Neuron (in vitro differentiated cells): ENCODE data around the gene NCOA7.

Experiments
- H2AFZ ChIP-seq: one replicate; pipeline ENCODE4 v1.6.1; 2013; ENCODE audit warnings: low read depth, mild to moderate bottlenecking, inconsistent platforms, low read length, moderate library complexity
- H3K27me3 ChIP-seq: one replicate; pipeline ENCODE4 v1.6.1; 2013; ENCODE audit warnings: low read length; ENCODE audit not compliant: insufficient read depth
- H3K36me3 ChIP-seq: one replicate; pipeline ENCODE4 v1.6.1; 2013; ENCODE audit warnings: low read length; ENCODE audit not compliant: insufficient read depth
- H3K4me1 ChIP-seq: one replicate; pipeline ENCODE4 v1.6.1; 2013; ENCODE audit warnings: low read length; ENCODE audit not compliant: insufficient read depth
- H3K4me3 ChIP-seq: 2 replicates; pipeline ENCODE4 v1.5.1; 2013; ENCODE audit warnings: mild to moderate bottlenecking, low read length, moderate library complexity
- H3K9me3 ChIP-seq: one replicate; pipeline ENCODE4 v1.6.1; 2013; ENCODE audit warnings: low read length

The NCOA7 gene

GRCh38 chr6:125852587-125852986 is 61.8 kb downstream of the NCOA7 start:
- no peak overlapping the region for H3K4me3 ChIP-seq
- H3K27me3 ChIP-seq: no peaks in the 10 kb centered on the region
- H2AFZ ChIP-seq: no peak overlapping the region
- no peaks in the 10 kb centered on the region for H3K36me3 ChIP-seq
- no peaks in the 10 kb centered on the region for H3K4me1 ChIP-seq
- H3K9me3 ChIP-seq: no peaks in the 10 kb centered on the region

DNA sequence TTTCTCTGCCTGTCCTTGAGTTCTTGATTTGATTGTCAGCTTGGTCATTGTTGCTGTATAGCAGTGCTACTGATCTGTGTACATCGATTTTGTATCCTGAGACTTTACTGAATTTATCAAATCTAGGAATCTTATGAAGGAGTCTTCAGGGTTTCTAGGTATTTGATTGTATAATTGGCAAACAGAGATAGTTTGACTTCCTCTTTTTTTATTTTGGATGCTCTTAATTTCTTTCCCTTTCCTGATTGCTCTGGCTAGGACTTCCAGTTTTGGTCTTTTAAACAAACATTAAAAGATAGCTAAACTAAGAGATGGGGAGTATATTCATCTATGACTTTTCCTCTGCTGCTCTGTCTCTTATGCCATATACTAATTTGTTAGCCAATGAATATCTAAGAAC is 62.4 kb downstream of the NCOA7 start:
- H2AFZ ChIP-seq: no peak overlapping the region
- H3K27me3 ChIP-seq: no peaks in the 10 kb centered on the region
- H3K4me3 ChIP-seq: no peak overlapping the region
- H3K9me3 ChIP-seq: no peaks in the 10 kb centered on the region
- no peaks in the 10 kb centered on the region for H3K36me3 ChIP-seq
- H3K4me1 ChIP-seq: no peaks in the 10 kb centered on the region

- no peaks in the 10 kb centered on the region for H3K36me3 ChIP-seq
- H3K4me3 ChIP-seq: no peak overlapping the region
- H3K4me1 ChIP-seq: no peaks in the 10 kb centered on the region
- no peak overlapping the region for H2AFZ ChIP-seq
- H3K9me3 ChIP-seq: no peaks in the 10 kb centered on the region
- H3K27me3 ChIP-seq: no peaks in the 10 kb centered on the region
Measured at GRCh38 chr6:125853756-125854155, 63.0 kb downstream of the NCOA7 start.

GRCh38 chr6:125854355-125854754 is 63.6 kb downstream of the NCOA7 start:
- H3K36me3 ChIP-seq: no peaks in the 10 kb centered on the region
- H3K4me1 ChIP-seq: no peaks in the 10 kb centered on the region
- no peaks in the 10 kb centered on the region for H3K9me3 ChIP-seq
- H3K27me3 ChIP-seq: no peaks in the 10 kb centered on the region
- no peak overlapping the region for H3K4me3 ChIP-seq
- no peak overlapping the region for H2AFZ ChIP-seq

DNA sequence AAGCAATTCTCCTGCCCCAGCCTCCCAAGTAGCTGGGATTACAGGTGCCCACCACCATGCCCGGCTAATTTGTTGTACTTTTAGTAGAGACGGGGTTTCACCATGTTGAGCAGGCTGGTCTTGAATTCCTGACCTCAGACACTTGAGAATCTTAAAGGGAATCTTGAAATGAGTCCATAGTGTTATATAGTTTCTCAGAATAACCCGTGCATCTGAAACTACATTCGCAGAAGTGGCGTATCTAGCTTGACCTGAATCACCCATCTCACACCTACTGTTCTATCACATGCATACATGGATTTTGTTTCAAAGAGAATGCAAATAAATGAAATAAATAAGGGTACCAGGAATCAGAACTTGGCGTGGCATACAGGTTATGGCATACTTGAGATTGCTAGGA is 65.0 kb downstream of the NCOA7 start:
- H3K27me3 ChIP-seq: no peaks in the 10 kb centered on the region
- H3K9me3 ChIP-seq: no peaks in the 10 kb centered on the region
- H2AFZ ChIP-seq: no peak overlapping the region
- no peaks in the 10 kb centered on the region for H3K36me3 ChIP-seq
- no peak overlapping the region for H3K4me3 ChIP-seq
- H3K4me1 ChIP-seq: no peaks in the 10 kb centered on the region

GRCh38 chr6:125857846-125858245 is 67.1 kb downstream of the NCOA7 start:
- Histone ChIP-seq H2AFZ (no peak overlapping the region), H3K27me3 (no peaks in the 10 kb centered on the region), H3K36me3 (no peaks in the 10 kb centered on the region), H3K9me3 (no peaks in the 10 kb centered on the region), H3K4me3 (no peak overlapping the region), H3K4me1 (no peaks in the 10 kb centered on the region)

DNA sequence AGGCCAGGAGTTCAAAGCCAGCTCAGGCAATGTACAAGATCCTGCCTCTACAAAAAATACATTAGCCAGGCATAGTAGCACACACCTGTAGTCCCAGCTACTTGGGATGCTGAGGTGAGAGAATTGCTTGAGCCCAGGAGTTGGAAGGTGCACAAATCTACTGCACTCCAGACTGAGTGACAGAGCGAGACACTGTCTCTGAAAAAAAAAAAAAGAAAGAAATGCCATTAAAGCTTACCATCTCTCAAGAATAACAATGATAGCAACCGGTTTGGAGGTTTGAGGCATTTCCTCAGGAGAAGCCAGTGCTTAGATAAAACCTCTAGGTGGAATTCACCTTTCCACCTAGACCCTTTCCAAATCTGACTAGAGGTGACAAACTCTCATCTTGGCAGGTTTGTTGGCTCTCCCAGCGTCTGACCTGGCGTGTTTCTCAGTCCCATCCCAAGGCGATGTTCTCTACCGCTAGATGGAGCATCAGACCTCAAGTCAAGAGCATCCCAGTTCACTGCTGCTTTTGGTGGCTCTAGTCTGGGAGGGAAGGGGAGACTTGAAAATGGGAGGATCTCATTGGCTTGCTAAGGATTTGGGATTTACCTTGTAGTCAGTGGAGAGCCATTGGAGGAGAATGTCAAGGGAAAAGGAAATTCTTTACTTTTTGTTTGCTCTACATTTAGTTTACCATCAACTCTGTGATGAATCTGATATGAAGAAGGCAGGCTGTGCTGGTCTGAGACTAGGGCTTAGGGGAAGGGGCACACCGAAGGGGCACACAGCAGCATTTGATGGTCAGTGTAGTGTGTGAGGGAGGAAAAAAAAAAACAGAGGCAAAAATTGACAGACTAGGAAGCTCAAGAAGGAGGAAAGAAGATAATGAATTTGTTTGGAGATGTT is 67.9 kb downstream of the NCOA7 start:
- no peaks in the 10 kb centered on the region for H3K4me1 ChIP-seq
- no peaks in the 10 kb centered on the region for H3K27me3 ChIP-seq
- H3K9me3 ChIP-seq: no peaks in the 10 kb centered on the region
- no peak overlapping the region for H3K4me3 ChIP-seq
- H2AFZ ChIP-seq: no peak overlapping the region
- H3K36me3 ChIP-seq: no peaks in the 10 kb centered on the region

GRCh38 chr6:125859727-125860126 is 69.0 kb downstream of the NCOA7 start:
- Histone ChIP-seq H3K9me3 (no peaks in the 10 kb centered on the region), H2AFZ (no peak overlapping the region), H3K4me3 (no peak overlapping the region), H3K36me3 (no peaks in the 10 kb centered on the region), H3K4me1 (no peaks in the 10 kb centered on the region), H3K27me3 (no peaks in the 10 kb centered on the region)

GRCh38 chr6:125863023-125863422 is 72.3 kb downstream of the NCOA7 start:
- Histone ChIP-seq H3K4me1 (no peaks in the 10 kb centered on the region), H3K4me3 (no peak overlapping the region), H3K27me3 (no peaks in the 10 kb centered on the region), H3K36me3 (no peaks in the 10 kb centered on the region), H3K9me3 (no peaks in the 10 kb centered on the region), H2AFZ (no peak overlapping the region)

GRCh38 chr6:125865015-125865414 is 74.3 kb downstream of the NCOA7 start:
- no peak overlapping the region for H3K4me3 ChIP-seq
- no peaks in the 10 kb centered on the region for H3K4me1 ChIP-seq
- H2AFZ ChIP-seq: no peak overlapping the region
- no peaks in the 10 kb centered on the region for H3K36me3 ChIP-seq
- no peaks in the 10 kb centered on the region for H3K27me3 ChIP-seq
- no peaks in the 10 kb centered on the region for H3K9me3 ChIP-seq

DNA sequence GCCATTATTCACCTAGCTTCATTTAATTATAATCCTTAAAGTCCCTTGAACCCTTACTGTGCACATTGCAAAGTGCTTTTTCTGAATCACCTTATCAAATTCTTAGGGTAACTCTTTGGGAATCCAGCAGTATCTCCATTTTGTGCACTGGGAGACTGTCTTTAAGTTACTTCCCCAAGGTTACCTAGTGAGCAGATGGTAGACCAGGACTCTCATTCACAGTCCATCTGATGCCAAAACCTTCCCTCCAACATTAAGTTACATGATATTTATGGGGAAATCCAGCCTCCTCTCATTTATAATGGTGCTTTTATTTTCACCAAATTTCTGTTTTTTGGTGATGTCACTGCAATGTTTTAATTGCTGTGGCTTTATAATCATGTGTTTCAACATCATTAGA is 75.7 kb downstream of the NCOA7 start:
- H2AFZ ChIP-seq: no peak overlapping the region
- no peaks in the 10 kb centered on the region for H3K9me3 ChIP-seq
- H3K27me3 ChIP-seq: no peaks in the 10 kb centered on the region
- H3K4me3 ChIP-seq: no peak overlapping the region
- H3K4me1 ChIP-seq: no peaks in the 10 kb centered on the region
- no peaks in the 10 kb centered on the region for H3K36me3 ChIP-seq

DNA sequence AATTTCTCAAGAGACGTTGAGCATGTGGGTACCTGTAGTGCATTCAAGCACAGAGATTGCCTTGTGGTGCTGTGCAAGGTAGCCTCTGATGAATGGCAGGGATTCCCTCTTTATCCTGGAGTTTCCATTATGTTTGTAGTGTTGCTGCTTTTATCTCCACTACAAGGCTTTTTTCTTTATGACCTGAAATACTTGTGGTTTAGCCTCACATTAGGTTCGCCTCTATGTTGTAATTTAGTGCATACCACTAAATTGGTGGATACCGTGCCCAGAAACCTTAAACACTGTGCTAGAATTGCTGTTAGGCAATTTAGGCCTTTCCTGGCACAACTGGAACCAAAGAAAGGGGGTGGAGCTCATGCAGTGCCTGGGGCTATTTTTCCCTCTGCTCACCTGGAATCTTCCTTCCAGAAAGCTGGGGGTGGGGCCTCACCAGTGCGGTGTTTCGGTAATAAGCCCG is 76.8 kb downstream of the NCOA7 start:
- Histone ChIP-seq H2AFZ (no peak overlapping the region), H3K4me1 (no peaks in the 10 kb centered on the region), H3K36me3 (no peaks in the 10 kb centered on the region), H3K4me3 (no peak overlapping the region), H3K9me3 (no peaks in the 10 kb centered on the region), H3K27me3 (no peaks in the 10 kb centered on the region)

GRCh38 chr6:125868252-125868651 is 77.5 kb downstream of the NCOA7 start:
- no peaks in the 10 kb centered on the region for H3K27me3 ChIP-seq
- no peak overlapping the region for H3K4me3 ChIP-seq
- H3K36me3 ChIP-seq: no peaks in the 10 kb centered on the region
- H2AFZ ChIP-seq: no peak overlapping the region
- no peaks in the 10 kb centered on the region for H3K4me1 ChIP-seq
- H3K9me3 ChIP-seq: no peaks in the 10 kb centered on the region
